ENCODE measurements around the gene GEN1.

The GEN1 gene

DNA sequence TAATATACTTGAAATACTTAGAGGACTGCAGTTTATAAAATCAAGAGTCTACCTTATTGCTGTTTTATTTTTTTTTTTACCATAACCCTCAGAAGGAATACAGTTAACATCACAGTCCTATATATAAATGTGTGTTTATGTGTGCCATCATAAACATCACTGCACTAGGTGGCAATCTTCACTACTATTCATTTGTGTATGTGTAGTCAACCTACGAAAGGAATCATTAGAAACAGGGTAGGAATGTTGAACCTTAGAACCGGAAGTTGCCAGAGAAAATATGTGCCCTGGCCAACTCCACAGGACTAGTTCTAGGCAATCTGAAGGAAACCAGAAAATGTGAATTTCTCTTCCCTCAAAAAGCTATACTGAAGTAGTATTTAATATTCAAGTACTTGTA is 3.4 kb downstream of the GEN1 start:
- Histone ChIP-seq H3F3A (ENCODE audit: control insufficient read depth, insufficient read depth) (peaks cover 6% of the 10 kb centered on the region; the same call in 1 of the 2 replicates), H3K27me3 (ENCODE audit: control insufficient read depth, low read length) (no peaks in the 10 kb centered on the region), H3K9me2 (replicated peaks; ENCODE audit: control insufficient read depth, low read length) (no peaks in the 10 kb centered on the region), H3K36me3 (ENCODE audit: control insufficient read depth, low read length) (peaks cover 58% of the 10 kb centered on the region), H3K9me3 (ENCODE audit: control insufficient read depth, insufficient read depth, low read length) (no peaks in the 10 kb centered on the region), H3K4me1 (ENCODE audit: control insufficient read depth, low read length) (peaks cover 27% of the 10 kb centered on the region), H3K79me2 (ENCODE audit: control insufficient read depth, low read length) (peaks cover 85% of the 10 kb centered on the region), H3K27ac (ENCODE audit: low read depth, low read length) (no peak overlapping the region), H3K4me2 (ENCODE audit: low read length) (peak overlapping the region; percentile 15; the same call in 1 of the 2 replicates), H4K20me1 (ENCODE audit: control insufficient read depth, insufficient read depth, low read depth, low read length) (peaks cover 18% of the 10 kb centered on the region), H3K4me3 (ENCODE audit: low read length) (no peak overlapping the region)
- TF ChIP-seq, protein P1, sequence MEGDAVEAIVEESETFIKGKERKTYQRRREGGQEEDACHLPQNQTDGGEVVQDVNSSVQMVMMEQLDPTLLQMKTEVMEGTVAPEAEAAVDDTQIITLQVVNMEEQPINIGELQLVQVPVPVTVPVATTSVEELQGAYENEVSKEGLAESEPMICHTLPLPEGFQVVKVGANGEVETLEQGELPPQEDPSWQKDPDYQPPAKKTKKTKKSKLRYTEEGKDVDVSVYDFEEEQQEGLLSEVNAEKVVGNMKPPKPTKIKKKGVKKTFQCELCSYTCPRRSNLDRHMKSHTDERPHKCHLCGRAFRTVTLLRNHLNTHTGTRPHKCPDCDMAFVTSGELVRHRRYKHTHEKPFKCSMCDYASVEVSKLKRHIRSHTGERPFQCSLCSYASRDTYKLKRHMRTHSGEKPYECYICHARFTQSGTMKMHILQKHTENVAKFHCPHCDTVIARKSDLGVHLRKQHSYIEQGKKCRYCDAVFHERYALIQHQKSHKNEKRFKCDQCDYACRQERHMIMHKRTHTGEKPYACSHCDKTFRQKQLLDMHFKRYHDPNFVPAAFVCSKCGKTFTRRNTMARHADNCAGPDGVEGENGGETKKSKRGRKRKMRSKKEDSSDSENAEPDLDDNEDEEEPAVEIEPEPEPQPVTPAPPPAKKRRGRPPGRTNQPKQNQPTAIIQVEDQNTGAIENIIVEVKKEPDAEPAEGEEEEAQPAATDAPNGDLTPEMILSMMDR (IDR thresholded peaks at IDR 0.05; ENCODE audit: low read depth, low read length, poor library complexity, severe bottlenecking), result no peak
- TF ChIP-seq EZH2phosphoT487 (IDR thresholded peaks at IDR 0.05; ENCODE audit: borderline replicate concordance, low read length), result no peak

DNA sequence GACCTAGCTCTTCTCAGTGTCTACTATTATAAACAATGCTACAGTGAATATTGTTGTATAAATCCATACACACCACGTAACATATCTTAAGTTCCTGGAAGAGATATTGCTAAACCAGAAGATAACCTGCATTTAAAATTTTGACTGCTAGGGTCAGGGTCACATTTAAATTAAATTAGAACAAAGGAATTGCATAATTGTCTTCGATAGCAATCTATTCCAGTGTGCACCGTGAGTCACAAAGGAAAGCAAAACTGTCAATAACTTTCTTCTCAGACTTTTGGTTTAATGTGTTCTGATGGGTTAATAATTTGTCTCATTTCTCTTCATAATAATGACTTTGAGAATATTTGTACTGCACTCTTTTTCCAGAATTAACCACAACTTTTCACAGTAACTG is 4.2 kb downstream of the GEN1 start:
- Histone ChIP-seq H3K4me1 (ENCODE audit: control insufficient read depth, low read length) (peaks cover 22% of the 10 kb centered on the region), H3K36me3 (ENCODE audit: control insufficient read depth, low read length) (peaks cover 65% of the 10 kb centered on the region), H3K9me2 (replicated peaks; ENCODE audit: control insufficient read depth, low read length) (no peaks in the 10 kb centered on the region), H3K27me3 (ENCODE audit: control insufficient read depth, low read length) (no peaks in the 10 kb centered on the region), H4K20me1 (ENCODE audit: control insufficient read depth, insufficient read depth, low read depth, low read length) (peaks cover 18% of the 10 kb centered on the region), H3K9me3 (ENCODE audit: control insufficient read depth, insufficient read depth, low read length) (no peaks in the 10 kb centered on the region), H3F3A (ENCODE audit: control insufficient read depth, insufficient read depth) (no peaks in the 10 kb centered on the region), H3K79me2 (ENCODE audit: control insufficient read depth, low read length) (peaks cover 77% of the 10 kb centered on the region), H3K4me2 (ENCODE audit: low read length) (no peak overlapping the region), H3K4me3 (ENCODE audit: low read length) (no peak overlapping the region), H3K27ac (ENCODE audit: low read depth, low read length) (no peak overlapping the region)
- no peak for TF ChIP-seq EZH2phosphoT487 (IDR thresholded peaks at IDR 0.05; ENCODE audit: borderline replicate concordance, low read length)
- TF ChIP-seq, protein P1 (IDR thresholded peaks at IDR 0.05; ENCODE audit: low read depth, low read length, poor library complexity, severe bottlenecking), result no peak

DNA sequence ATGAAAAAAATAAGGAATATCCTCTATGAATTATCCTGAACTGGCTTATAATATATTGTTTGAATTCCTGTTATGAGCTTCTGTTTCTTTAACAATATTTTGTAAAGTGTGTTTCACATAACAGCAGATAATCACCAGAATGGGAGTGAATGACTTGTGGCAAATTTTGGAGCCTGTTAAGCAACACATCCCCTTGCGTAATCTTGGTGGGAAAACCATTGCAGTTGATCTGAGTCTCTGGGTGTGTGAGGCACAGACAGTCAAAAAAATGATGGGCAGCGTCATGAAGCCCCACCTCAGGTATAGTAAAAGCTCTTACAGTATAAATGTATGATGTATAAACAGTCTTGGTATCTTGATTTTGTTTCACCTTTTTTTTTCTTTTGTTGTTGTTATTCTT is 5.9 kb downstream of the GEN1 start:
- H3K27me3 ChIP-seq (ENCODE audit: control insufficient read depth, low read length), result no peaks in the 10 kb centered on the region
- H3K27ac ChIP-seq (ENCODE audit: low read depth, low read length), result no peak overlapping the region
- TF ChIP-seq, protein P1 (IDR thresholded peaks at IDR 0.05; ENCODE audit: low read depth, low read length, poor library complexity, severe bottlenecking), result no peak
- TF ChIP-seq EZH2phosphoT487 (IDR thresholded peaks at IDR 0.05; ENCODE audit: borderline replicate concordance, low read length), result no peak
- H3K79me2 ChIP-seq (ENCODE audit: control insufficient read depth, low read length), result peaks cover 72% of the 10 kb centered on the region
- H3K4me1 ChIP-seq (ENCODE audit: control insufficient read depth, low read length), result peaks cover 22% of the 10 kb centered on the region
- no peaks in the 10 kb centered on the region for H3F3A ChIP-seq (ENCODE audit: control insufficient read depth, insufficient read depth)
- H4K20me1 ChIP-seq (ENCODE audit: control insufficient read depth, insufficient read depth, low read depth, low read length), result peaks cover 15% of the 10 kb centered on the region
- no peak overlapping the region for H3K4me3 ChIP-seq (ENCODE audit: low read length)
- no peak overlapping the region for H3K4me2 ChIP-seq (ENCODE audit: low read length)
- peaks cover 69% of the 10 kb centered on the region for H3K36me3 ChIP-seq (ENCODE audit: control insufficient read depth, low read length)
- H3K9me2 ChIP-seq (replicated peaks; ENCODE audit: control insufficient read depth, low read length), result no peaks in the 10 kb centered on the region
- no peaks in the 10 kb centered on the region for H3K9me3 ChIP-seq (ENCODE audit: control insufficient read depth, insufficient read depth, low read length)

Measured in DOHH2 (cell line).